Smooth muscle cell (in vitro differentiated cells): ENCODE measurements around the gene RPS16. TPM values are rescaled to one million over a fixed set of nuclear protein-coding genes. Genes with fewer than 3 reads are reported as not detected.

Experiments
- DNase-seq: peaks from one replicate; lab custom pipeline; 2025; ENCODE audit not compliant: unreplicated experiment; lab: John Stamatoyannopoulos, UW
- H2AFZ ChIP-seq: fragments of 200-600 bp; sonication (generic); 2 replicates; pipeline ENCODE4 v1.6.0; 2016; ENCODE audit warnings: antibody characterized with exemption, low read depth, mild to moderate bottlenecking
- H3F3A ChIP-seq: fragments of 200-600 bp; sonication (generic); 2 replicates; pipeline ENCODE4 v1.6.0; 2017; ENCODE audit warnings: antibody characterized with exemption, low read depth
- H3K27ac ChIP-seq: fragments of 200-600 bp; sonication (generic); 2 replicates; pipeline ENCODE4 v1.5.1; 2016; ENCODE audit warnings: low read depth, mild to moderate bottlenecking
- H3K27me3 ChIP-seq: fragments of 200-600 bp; sonication (generic); 2 replicates; pipeline ENCODE4 v1.6.1; 2016; ENCODE audit warnings: low read depth, mild to moderate bottlenecking
- H3K36me3 ChIP-seq: fragments of 200-600 bp; sonication (generic); 2 replicates; pipeline ENCODE4 v1.5.1; 2016; ENCODE audit warnings: low read depth
- H3K4me1 ChIP-seq: fragments of 200-600 bp; sonication (generic); 2 replicates; pipeline ENCODE4 v1.5.1; 2016; ENCODE audit warnings: low read depth
- H3K4me2 ChIP-seq: fragments of 200-600 bp; sonication (generic); 2 replicates; pipeline ENCODE4 v1.6.0; 2016; ENCODE audit warnings: mild to moderate bottlenecking
- H3K4me3 ChIP-seq: fragments of 200-600 bp; sonication (generic); 2 replicates; pipeline ENCODE4 v1.5.1; 2016; ENCODE audit warnings: mild to moderate bottlenecking
- H3K79me2 ChIP-seq: fragments of 200-600 bp; sonication (generic); 2 replicates; pipeline ENCODE4 v1.6.0; 2016; ENCODE audit warnings: low read depth, mild to moderate bottlenecking
- H3K9ac ChIP-seq: fragments of 200-600 bp; sonication (generic); 2 replicates; pipeline ENCODE4 v1.6.0; 2016; ENCODE audit warnings: low read depth
- H3K9me3 ChIP-seq: fragments of 200-600 bp; sonication (generic); replicated peaks from 2 replicates; pipeline ENCODE4 v1.5.1; 2016; ENCODE audit warnings: low read depth
- H4K20me1 ChIP-seq: fragments of 200-600 bp; sonication (generic); 2 replicates; pipeline ENCODE4 v1.6.0; 2016; ENCODE audit warnings: low read depth
- CTCF ChIP-seq: fragments of 200-600 bp; sonication (generic); IDR thresholded peaks from 2 replicates; pipeline ENCODE4 v1.5.1; 2017; ENCODE audit warnings: borderline replicate concordance, mild to moderate bottlenecking, antibody characterized with exemption; ENCODE audit not compliant: insufficient read depth, poor library complexity, severe bottlenecking
- WGBS: methylation state at CpG from one replicate; pipeline ENCODE4 v1.1.7; 2016; ENCODE audit warnings: low lambda C conversion rate; 5-methylcytosine and 5-hydroxymethylcytosine counted together
- polyA plus RNA-seq: library from polyadenylated mRNA; unstranded; fragments of >200 nt; fragmentation: Nextera tagmentation; extraction: Ambion mirVana; gene quantifications from 2 replicates; pipeline ENCODE4 v1.2.1, GENCODE V29; 2016
- total RNA-seq: library from RNA; depleted of rRNA; stranded (reverse); fragments of >200 nt; gene quantifications from 2 replicates; pipeline ENCODE4 v1.2.3, GENCODE V29; 2014

The RPS16 gene
- total and polyA plus RNA-seq, 2 experiments from 2014 or later, result 97.1 to 539 TPM

GRCh38 chr19:39420769-39421168 is 15.0 kb downstream of the RPS16 start:
- Histone ChIP-seq H3K4me3 (no peak overlapping the region), H3F3A (peaks cover 10% of the 10 kb centered on the region), H3K4me1 (no peaks in the 10 kb centered on the region), H3K27ac (no peak overlapping the region), H3K36me3 (no peaks in the 10 kb centered on the region), H3K79me2 (peaks cover 24% of the 10 kb centered on the region), H3K9ac (no peak overlapping the region), H2AFZ (no peak overlapping the region), H3K27me3 (no peaks in the 10 kb centered on the region), H4K20me1 (peaks cover 11% of the 10 kb centered on the region), H3K4me2 (no peak overlapping the region), H3K9me3 (no peaks in the 10 kb centered on the region)
- no peak for DNase-seq
- WGBS, result 98% methylated on average over 15 of the region's 15 CpGs
- no peak for TF ChIP-seq CTCF

- Histone ChIP-seq H3K27ac (no peak overlapping the region), H2AFZ (no peak overlapping the region), H3K36me3 (no peaks in the 10 kb centered on the region), H3K4me3 (no peak overlapping the region), H3K4me1 (peaks cover 7% of the 10 kb centered on the region), H3K4me2 (no peak overlapping the region), H3F3A (peaks cover 6% of the 10 kb centered on the region), H3K9me3 (no peaks in the 10 kb centered on the region), H3K9ac (no peak overlapping the region), H4K20me1 (peaks cover 26% of the 10 kb centered on the region), H3K27me3 (no peaks in the 10 kb centered on the region), H3K79me2 (peaks cover 42% of the 10 kb centered on the region)
- WGBS, result 96% methylated on average over 9 of the region's 9 CpGs
- no peak for TF ChIP-seq CTCF
- DNase-seq, result no peak
Observed at GRCh38 chr19:39419003-39419402, 16.7 kb downstream of the RPS16 start.

GRCh38 chr19:39417463-39418181 is 18.1 kb downstream of the RPS16 start:
- TF ChIP-seq CTCF, result no peak
- no peak overlapping the region for H3K4me3 ChIP-seq
- no peak overlapping the region for H3K9ac ChIP-seq
- H3K27me3 ChIP-seq, result no peaks in the 10 kb centered on the region
- H3K36me3 ChIP-seq, result no peaks in the 10 kb centered on the region
- 96% methylated on average over 30 of the region's 30 CpGs for WGBS
- no peak for DNase-seq
- H3K4me1 ChIP-seq, result peaks cover 7% of the 10 kb centered on the region
- H3K4me2 ChIP-seq, result no peak overlapping the region
- peaks cover under 1% of the 10 kb centered on the region for H3F3A ChIP-seq
- H4K20me1 ChIP-seq, result peaks cover 26% of the 10 kb centered on the region
- no peaks in the 10 kb centered on the region for H3K9me3 ChIP-seq
- peaks cover 52% of the 10 kb centered on the region for H3K79me2 ChIP-seq
- no peak overlapping the region for H3K27ac ChIP-seq
- no peak overlapping the region for H2AFZ ChIP-seq
